Ishikawa (cell line): ENCODE data around the gene MGA.

Experiments
- CEBPB ChIP-seq: IDR thresholded peaks from 2 replicates; pipeline ENCODE4 v1.6.1; 2012
- CREB1 ChIP-seq: IDR thresholded peaks from 2 replicates; pipeline ENCODE4 v1.6.1; 2012; ENCODE audit warnings: low read depth
- EGR1 ChIP-seq: IDR thresholded peaks from 2 replicates; pipeline ENCODE4 v1.6.1; 2012
- EP300 ChIP-seq: IDR thresholded peaks from 2 replicates; pipeline ENCODE4 v1.6.1; 2012; ENCODE audit warnings: borderline replicate concordance
- FOXM1 ChIP-seq: IDR thresholded peaks from 2 replicates; pipeline ENCODE4 v1.6.1; 2012; ENCODE audit warnings: low read depth, borderline replicate concordance
- MAX ChIP-seq: IDR thresholded peaks from 2 replicates; pipeline ENCODE4 v1.6.1; 2012
- NFIC ChIP-seq: IDR thresholded peaks from 2 replicates; pipeline ENCODE4 v1.6.1; 2012
- RAD21 ChIP-seq: IDR thresholded peaks from 2 replicates; pipeline ENCODE4 v1.6.1; 2012; ENCODE audit warnings: low read depth
- REST ChIP-seq: IDR thresholded peaks from 2 replicates; pipeline ENCODE4 v1.6.1; 2012; ENCODE audit warnings: low read depth, mild to moderate bottlenecking
- TAF1 ChIP-seq: IDR thresholded peaks from 2 replicates; pipeline ENCODE4 v1.6.1; 2012; ENCODE audit warnings: low read depth, mild to moderate bottlenecking
- TCF12 ChIP-seq: IDR thresholded peaks from 2 replicates; pipeline ENCODE4 v1.6.1; 2012; ENCODE audit warnings: low read depth
- TEAD4 ChIP-seq: IDR thresholded peaks from 2 replicates; pipeline ENCODE4 v1.6.1; 2012
- USF1 ChIP-seq: IDR thresholded peaks from 2 replicates; pipeline ENCODE4 v1.6.1; 2012
- YY1 ChIP-seq: IDR thresholded peaks from 2 replicates; pipeline ENCODE4 v1.6.1; 2012; ENCODE audit warnings: low read depth
- ZBTB7A ChIP-seq: IDR thresholded peaks from 2 replicates; pipeline ENCODE4 v1.6.1; 2012; ENCODE audit warnings: low read depth

The MGA gene

GRCh38 chr15:41713047-41713446 is 52.8 kb downstream of the MGA start:
- TF ChIP-seq FOXM1 (no peak), TEAD4 (no peak), USF1 (no peak), REST (no peak), EP300 (no peak), YY1 (no peak), RAD21 (no peak), TCF12 (no peak), MAX (no peak), TAF1 (no peak), NFIC (no peak), CEBPB (no peak), EGR1 (no peak), CREB1 (no peak)

GRCh38 chr15:41714291-41714690 is 54.1 kb downstream of the MGA start:
- TF ChIP-seq YY1 = no peak
- no peak for TF ChIP-seq ZBTB7A

GRCh38 chr15:41716864-41717263 is 56.7 kb downstream of the MGA start:
- TF ChIP-seq ZBTB7A = no peak
- no peak for TF ChIP-seq USF1
- no peak for TF ChIP-seq TCF12
- TF ChIP-seq NFIC = no peak
- TF ChIP-seq MAX = no peak
- TF ChIP-seq TEAD4 = no peak
- TF ChIP-seq REST = no peak
- no peak for TF ChIP-seq EP300
- TF ChIP-seq CREB1 = no peak
- no peak for TF ChIP-seq RAD21
- no peak for TF ChIP-seq YY1

GRCh38 chr15:41727143-41727542 is 66.9 kb downstream of the MGA start:
- TF ChIP-seq TCF12 (no peak), USF1 (no peak), TAF1 (no peak), NFIC (no peak), TEAD4 (no peak), RAD21 (no peak), MAX (no peak), REST (no peak), EGR1 (no peak), EP300 (no peak), CEBPB (no peak), CREB1 (no peak), FOXM1 (no peak), YY1 (no peak), ZBTB7A (no peak)
